ENCODE data around the gene CDC42EP1.
"Not testable (repeated sequence)": the region's sequence is repeated elsewhere in the genome, so short reads cannot be mapped to it uniquely, and the experiment has no call there.

CDC42EP1 gene

DNA sequence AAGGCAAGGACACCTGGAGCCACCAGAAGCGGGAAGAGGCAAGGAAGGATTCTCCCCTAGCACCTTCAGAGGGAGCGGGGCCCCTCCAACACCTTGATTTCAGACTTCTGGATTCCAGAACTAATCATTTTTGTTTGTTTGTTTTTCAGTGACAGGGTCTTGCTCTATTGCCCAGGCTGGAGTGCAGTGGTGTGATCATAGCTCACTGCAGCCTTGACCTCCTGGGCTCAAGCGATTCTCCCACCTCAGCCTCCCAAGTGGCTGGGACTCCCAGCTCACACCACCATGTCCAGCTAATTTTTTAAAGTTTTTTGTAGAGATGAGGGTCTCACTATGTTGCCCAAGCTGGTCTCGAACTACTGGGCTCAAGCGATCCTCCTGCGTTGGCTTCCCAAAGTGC lies 20.5 kb upstream of the CDC42EP1 start:
- not testable (repeated sequence) for H3K9me3 ChIP-seq (ENCODE audit: control insufficient read depth, insufficient read depth, low read length); H3K36me3 ChIP-seq (ENCODE audit: control insufficient read depth, insufficient read depth, low read length); H3K4me3 ChIP-seq (ENCODE audit: low read depth, low read length); H3K27me3 ChIP-seq (ENCODE audit: control insufficient read depth, insufficient read depth, low read length); H3K9ac ChIP-seq (ENCODE audit: low read depth, low read length); H3K4me1 ChIP-seq (ENCODE audit: control insufficient read depth, insufficient read depth, low read length)

DNA sequence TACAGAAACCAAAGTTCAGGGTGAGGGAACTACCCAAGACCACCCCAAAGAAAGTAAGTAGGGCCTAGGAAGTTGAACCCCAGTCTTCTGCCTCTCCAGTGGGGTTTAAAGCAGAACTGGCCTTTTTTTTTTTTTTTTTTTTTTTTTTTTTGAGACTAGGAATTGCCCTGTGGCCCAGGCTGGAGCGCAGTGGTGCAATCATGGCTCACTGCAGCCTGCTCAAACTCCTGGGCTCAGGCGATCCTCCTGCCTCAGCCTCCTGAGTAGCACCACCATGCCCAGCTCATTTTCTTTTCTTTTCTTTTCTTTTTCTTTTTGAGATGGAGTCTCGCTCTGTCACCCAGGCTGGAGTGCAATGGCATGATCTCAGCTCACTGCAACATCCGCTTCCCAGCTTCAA lies 17.9 kb upstream of the CDC42EP1 start:
- not testable (repeated sequence) for H3K27me3 ChIP-seq (ENCODE audit: control insufficient read depth, insufficient read depth, low read length); H3K36me3 ChIP-seq (ENCODE audit: control insufficient read depth, insufficient read depth, low read length); H3K9me3 ChIP-seq (ENCODE audit: control insufficient read depth, insufficient read depth, low read length); H3K4me1 ChIP-seq (ENCODE audit: control insufficient read depth, insufficient read depth, low read length); H3K4me3 ChIP-seq (ENCODE audit: low read depth, low read length); H3K9ac ChIP-seq (ENCODE audit: low read depth, low read length)

DNA sequence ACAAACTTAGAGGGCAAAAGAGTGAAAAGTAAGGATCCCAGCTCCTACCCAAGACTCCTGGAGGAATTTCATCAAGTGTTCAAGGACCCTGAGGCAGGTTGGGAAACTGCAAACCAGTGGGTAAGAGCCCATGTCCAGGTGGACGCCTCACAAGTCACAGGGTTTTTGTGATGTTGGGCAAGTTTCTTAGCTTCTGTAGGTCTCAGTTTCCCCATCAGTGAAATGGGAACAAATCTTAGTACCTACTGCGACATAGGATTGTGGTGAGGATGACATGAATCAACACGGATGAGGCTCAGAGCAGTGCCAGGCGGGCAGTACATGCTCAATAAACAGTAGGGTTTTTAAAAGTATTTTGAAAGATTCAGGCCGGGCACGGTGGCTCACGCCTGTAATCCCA lies 17.3 kb upstream of the CDC42EP1 start:
- Histone ChIP-seq H3K9me3 (ENCODE audit: control insufficient read depth, insufficient read depth, low read length) (no peaks in the 10 kb centered on the region), H3K36me3 (ENCODE audit: control insufficient read depth, insufficient read depth, low read length) (no peaks in the 10 kb centered on the region), H3K9ac (ENCODE audit: low read depth, low read length) (no peak overlapping the region), H3K27me3 (ENCODE audit: control insufficient read depth, insufficient read depth, low read length) (no peaks in the 10 kb centered on the region), H3K4me1 (ENCODE audit: control insufficient read depth, insufficient read depth, low read length) (peaks cover 5% of the 10 kb centered on the region), H3K4me3 (ENCODE audit: low read depth, low read length) (no peak overlapping the region)

DNA sequence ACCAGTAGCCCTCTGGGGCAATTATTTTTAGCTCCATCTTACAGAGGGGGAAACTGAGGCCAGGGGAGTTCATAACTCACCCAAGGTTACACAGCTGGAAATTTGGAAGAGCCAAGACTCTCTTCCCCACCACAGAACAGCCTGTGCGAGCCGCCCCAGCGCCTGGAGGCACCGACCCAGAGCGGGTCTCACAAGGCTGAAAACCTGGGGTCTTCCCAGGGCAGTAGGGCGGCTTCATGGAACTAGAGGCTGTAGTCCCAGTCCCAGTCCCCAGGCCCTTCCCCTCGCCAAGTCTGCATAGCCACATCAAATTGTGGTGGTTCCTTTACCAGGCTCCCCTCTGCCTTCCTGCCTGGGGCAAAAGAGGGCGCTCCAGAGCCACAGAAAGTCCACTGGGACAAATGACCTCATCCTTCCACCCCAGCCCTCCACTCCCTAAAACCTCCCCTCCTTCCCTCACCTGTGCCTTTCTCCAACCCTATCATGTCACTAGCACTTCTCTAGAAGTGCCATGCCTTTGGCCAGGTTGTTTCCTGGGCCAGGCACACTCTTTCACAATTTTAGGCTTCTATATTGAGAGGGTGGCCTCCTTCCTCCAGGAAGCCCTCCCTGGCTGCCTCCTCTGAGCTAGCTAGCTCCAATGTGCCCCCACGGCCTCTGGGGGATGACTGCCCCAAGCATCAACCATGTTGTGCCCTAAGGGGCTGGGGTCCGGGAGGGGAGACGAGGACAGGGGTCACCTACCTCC lies 15.2 kb upstream of the CDC42EP1 start:
- H3K4me3 ChIP-seq (ENCODE audit: low read depth, low read length): peak overlapping the region; percentile 37
- no peaks in the 10 kb centered on the region for H3K27me3 ChIP-seq (ENCODE audit: control insufficient read depth, insufficient read depth, low read length)
- no peaks in the 10 kb centered on the region for H3K36me3 ChIP-seq (ENCODE audit: control insufficient read depth, insufficient read depth, low read length)
- no peak overlapping the region for H3K9ac ChIP-seq (ENCODE audit: low read depth, low read length)
- H3K4me1 ChIP-seq (ENCODE audit: control insufficient read depth, insufficient read depth, low read length): peaks cover 3% of the 10 kb centered on the region
- H3K9me3 ChIP-seq (ENCODE audit: control insufficient read depth, insufficient read depth, low read length): no peaks in the 10 kb centered on the region

DNA sequence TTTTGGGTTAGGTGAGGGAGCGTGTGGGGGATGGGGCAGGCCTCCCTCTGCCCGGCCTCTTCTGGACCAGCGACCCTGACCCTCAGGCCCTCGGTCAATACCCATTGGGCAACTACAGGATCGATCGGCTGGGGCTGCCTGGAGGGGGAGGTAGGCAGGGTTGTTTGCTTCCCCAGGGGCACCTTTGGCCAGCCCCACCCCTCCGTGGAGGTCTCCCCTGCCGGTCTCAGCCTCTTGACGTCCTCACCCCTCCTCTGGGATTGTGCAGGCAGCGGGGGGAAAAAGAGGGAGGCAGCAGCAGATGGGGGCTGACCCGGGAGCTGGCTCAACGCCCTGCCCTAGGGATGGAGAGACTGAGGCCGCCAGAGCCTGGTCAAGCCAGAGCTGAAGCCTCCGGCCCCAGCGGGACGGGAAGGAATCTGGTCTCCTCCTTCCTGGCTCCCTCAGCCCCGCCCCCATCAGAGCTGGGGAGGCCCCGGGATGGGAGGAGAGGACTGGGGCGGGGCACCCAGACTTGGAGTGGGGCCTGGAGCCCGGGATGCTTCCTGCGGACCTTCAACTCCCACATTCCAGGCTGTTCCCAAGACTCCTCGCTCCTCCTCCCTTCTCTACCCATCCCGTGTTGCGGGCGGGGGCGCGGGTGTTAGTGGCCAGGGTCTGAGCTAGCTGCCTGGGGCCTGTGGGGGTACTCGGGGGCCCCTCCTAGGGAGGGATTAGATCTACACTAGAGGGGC lies 14.4 kb upstream of the CDC42EP1 start:
- Histone ChIP-seq H3K9me3 (ENCODE audit: control insufficient read depth, insufficient read depth, low read length) (no peaks in the 10 kb centered on the region), H3K36me3 (ENCODE audit: control insufficient read depth, insufficient read depth, low read length) (no peaks in the 10 kb centered on the region), H3K27me3 (ENCODE audit: control insufficient read depth, insufficient read depth, low read length) (no peaks in the 10 kb centered on the region), H3K4me1 (ENCODE audit: control insufficient read depth, insufficient read depth, low read length) (peaks cover 3% of the 10 kb centered on the region), H3K9ac (ENCODE audit: low read depth, low read length) (peak overlapping the region; percentile 32), H3K4me3 (ENCODE audit: low read depth, low read length) (peak overlapping the region; percentile 37)

DNA sequence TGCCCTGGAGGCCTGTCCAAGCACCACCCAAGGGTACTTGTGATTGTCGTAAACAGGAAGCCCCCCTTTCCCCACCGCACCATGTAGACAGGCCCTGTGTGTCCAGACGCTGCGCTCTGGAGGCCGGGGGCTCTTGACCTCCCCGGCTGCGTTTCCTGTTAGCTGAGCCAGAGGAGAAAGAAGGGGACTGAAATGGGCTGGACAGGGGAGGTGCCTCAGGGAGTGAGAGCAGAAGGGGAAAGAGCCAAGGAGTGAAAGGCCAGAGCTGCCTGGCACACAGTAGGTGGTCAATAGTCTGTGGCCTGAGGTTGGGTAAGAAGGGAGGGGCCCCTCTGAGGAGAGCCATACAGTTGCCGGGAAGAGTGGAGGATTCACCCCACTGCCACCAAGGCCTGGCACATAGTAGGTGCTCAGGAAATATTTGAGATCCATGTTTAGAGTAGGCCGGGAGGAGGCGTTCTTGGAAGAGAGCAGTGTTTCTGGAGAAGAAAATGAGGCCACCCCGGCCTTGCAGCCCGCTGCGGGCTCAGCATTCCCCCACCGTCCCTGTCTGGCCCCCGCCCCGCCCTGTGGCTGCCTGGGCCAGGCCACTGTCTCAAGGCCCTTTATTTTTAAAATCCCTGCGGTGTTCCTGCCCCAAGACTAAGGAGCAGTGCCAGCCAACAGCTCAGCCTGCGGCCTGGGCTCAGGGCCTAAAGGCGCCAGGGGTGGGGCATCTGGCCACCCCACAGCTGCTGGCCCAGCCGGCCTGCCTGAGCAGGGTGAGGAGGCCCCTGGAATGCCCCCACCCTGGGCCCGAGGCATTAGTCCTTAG lies 13.6 kb upstream of the CDC42EP1 start:
- Histone ChIP-seq H3K27me3 (ENCODE audit: control insufficient read depth, insufficient read depth, low read length) (no peaks in the 10 kb centered on the region), H3K36me3 (ENCODE audit: control insufficient read depth, insufficient read depth, low read length) (no peaks in the 10 kb centered on the region), H3K4me3 (ENCODE audit: low read depth, low read length) (peak overlapping the region; percentile 37), H3K9me3 (ENCODE audit: control insufficient read depth, insufficient read depth, low read length) (no peaks in the 10 kb centered on the region), H3K4me1 (ENCODE audit: control insufficient read depth, insufficient read depth, low read length) (peaks cover 3% of the 10 kb centered on the region), H3K9ac (ENCODE audit: low read depth, low read length) (no peak overlapping the region)

DNA sequence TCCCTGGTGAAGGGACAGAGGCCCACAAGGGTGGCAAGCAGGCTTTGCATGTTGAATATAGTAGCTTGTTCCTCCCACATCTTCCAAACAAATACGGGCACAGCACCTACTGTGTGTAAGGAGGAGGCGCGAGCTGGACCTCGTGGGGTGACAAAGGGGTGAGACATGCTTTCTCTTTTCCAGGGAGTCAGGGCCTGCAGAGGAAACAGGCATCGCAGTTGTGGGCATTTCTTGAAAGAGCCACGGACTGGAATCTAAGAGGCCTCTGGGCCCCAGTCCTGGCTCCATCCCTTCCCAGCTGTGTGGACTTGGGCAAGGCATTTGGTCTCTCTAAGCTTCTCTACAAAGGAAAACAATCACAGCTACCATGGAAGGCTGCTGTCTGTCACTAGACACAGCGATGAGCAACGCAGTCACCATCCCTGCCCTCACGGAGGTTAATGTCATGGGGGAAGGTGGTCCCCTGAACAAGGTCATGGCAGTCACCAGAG lies 13.0 kb upstream of the CDC42EP1 start:
- no peaks in the 10 kb centered on the region for H3K36me3 ChIP-seq (ENCODE audit: control insufficient read depth, insufficient read depth, low read length)
- no peaks in the 10 kb centered on the region for H3K27me3 ChIP-seq (ENCODE audit: control insufficient read depth, insufficient read depth, low read length)
- no peak overlapping the region for H3K4me3 ChIP-seq (ENCODE audit: low read depth, low read length)
- H3K9me3 ChIP-seq (ENCODE audit: control insufficient read depth, insufficient read depth, low read length): no peaks in the 10 kb centered on the region
- H3K9ac ChIP-seq (ENCODE audit: low read depth, low read length): no peak overlapping the region
- peaks cover 3% of the 10 kb centered on the region for H3K4me1 ChIP-seq (ENCODE audit: control insufficient read depth, insufficient read depth, low read length)

DNA sequence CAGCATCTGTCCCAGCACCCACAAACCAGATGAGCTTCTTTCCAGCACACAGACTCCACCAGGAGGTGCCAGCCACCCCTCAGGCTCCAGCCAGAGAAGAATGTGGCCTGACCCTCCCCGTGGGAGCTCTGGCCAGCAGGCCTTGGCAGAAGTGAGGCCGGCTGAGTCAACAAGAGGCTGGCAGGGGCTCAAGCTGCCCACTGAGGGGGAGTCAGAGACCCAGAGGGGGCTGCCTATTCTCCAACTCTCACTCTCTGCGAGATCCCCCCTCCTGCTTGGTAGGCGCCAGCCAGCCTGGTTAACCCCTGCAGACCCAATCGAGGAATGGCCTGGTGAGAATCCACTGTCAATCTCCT lies 10.6 kb upstream of the CDC42EP1 start:
- no peaks in the 10 kb centered on the region for H3K9me3 ChIP-seq (ENCODE audit: control insufficient read depth, insufficient read depth, low read length)
- H3K4me3 ChIP-seq (ENCODE audit: low read depth, low read length): no peak overlapping the region
- no peaks in the 10 kb centered on the region for H3K27me3 ChIP-seq (ENCODE audit: control insufficient read depth, insufficient read depth, low read length)
- H3K4me1 ChIP-seq (ENCODE audit: control insufficient read depth, insufficient read depth, low read length): peaks cover 7% of the 10 kb centered on the region
- H3K9ac ChIP-seq (ENCODE audit: low read depth, low read length): no peak overlapping the region
- H3K36me3 ChIP-seq (ENCODE audit: control insufficient read depth, insufficient read depth, low read length): no peaks in the 10 kb centered on the region

DNA sequence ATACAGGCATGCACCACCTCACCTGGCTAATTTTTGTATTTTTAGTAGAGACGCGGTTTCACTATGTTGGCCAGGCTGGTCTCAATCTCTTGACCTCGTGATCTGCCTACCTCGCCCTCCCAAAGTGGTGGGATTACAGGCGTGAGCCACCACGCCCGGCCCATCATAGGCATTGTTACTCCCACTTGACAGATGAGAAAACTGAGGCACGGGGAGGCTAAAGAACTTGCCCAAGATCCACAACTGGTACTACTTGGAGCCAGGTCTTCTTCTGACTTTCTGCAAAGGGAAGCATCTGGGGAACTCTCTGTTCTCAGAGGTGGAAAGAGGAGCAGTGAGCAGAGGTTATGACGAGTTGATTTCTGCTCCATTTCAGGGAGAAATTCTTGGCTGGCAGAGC lies 9.4 kb upstream of the CDC42EP1 start:
- not testable (repeated sequence) for H3K9me3 ChIP-seq (ENCODE audit: control insufficient read depth, insufficient read depth, low read length); H3K27me3 ChIP-seq (ENCODE audit: control insufficient read depth, insufficient read depth, low read length); H3K36me3 ChIP-seq (ENCODE audit: control insufficient read depth, insufficient read depth, low read length); H3K4me3 ChIP-seq (ENCODE audit: low read depth, low read length); H3K4me1 ChIP-seq (ENCODE audit: control insufficient read depth, insufficient read depth, low read length); H3K9ac ChIP-seq (ENCODE audit: low read depth, low read length)

DNA sequence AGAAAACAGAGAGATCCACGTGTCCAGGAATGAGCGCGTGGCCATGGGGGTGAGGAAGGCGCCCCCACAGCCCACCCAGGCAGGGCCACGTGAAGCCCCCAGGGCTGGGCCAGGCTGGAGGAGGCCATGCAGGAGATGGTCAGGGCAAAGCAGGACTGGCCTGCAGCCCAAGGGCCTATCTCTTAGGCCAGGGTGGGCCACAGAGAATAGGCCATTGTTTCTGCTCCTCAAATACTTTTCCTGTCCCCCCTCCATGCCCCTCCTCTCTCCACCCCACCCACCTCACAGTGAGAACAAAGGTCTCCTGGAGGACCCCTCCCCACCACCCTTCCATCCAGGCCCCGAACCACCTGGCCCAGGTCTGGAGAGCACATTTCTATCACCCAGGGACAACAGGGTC lies 8.3 kb upstream of the CDC42EP1 start:
- Histone ChIP-seq H3K9me3 (ENCODE audit: control insufficient read depth, insufficient read depth, low read length) (no peaks in the 10 kb centered on the region), H3K27me3 (ENCODE audit: control insufficient read depth, insufficient read depth, low read length) (peaks cover 10% of the 10 kb centered on the region), H3K4me1 (ENCODE audit: control insufficient read depth, insufficient read depth, low read length) (peaks cover 9% of the 10 kb centered on the region), H3K4me3 (ENCODE audit: low read depth, low read length) (no peak overlapping the region), H3K36me3 (ENCODE audit: control insufficient read depth, insufficient read depth, low read length) (no peaks in the 10 kb centered on the region), H3K9ac (ENCODE audit: low read depth, low read length) (peak overlapping the region; percentile 37)

DNA sequence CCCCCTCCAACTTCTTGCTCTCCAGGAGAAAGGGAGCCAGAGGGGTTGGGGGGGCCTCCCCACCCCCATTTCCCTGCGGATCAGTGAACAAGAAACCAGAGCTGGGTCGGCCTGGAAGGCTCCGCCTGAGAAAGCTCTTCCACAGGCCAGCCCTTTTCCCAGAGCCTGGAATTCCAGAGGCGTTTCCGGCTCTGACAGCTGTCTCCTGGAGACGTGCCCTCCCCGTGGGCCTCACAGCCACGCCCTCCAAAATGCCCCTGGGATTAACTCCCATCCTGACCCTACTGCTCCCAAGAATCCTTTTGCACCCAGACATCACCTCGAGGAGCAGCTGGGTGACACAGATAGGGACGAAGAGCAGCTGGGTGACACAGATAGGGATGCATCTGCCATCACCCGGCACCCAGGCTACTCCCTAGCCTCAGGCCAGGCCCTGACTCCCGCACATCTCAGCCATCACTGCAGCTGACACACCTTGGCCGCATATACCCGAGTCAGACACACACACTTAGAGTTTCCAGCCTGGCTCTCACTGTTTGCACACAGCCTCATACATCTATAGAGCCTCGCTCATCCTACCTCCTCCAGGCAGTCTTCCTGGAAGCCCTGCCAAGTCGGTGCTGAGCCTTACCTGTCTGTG lies 7.6 kb upstream of the CDC42EP1 start:
- Histone ChIP-seq H3K27me3 (ENCODE audit: control insufficient read depth, insufficient read depth, low read length) (peaks cover 17% of the 10 kb centered on the region), H3K4me1 (ENCODE audit: control insufficient read depth, insufficient read depth, low read length) (peaks cover 9% of the 10 kb centered on the region), H3K9me3 (ENCODE audit: control insufficient read depth, insufficient read depth, low read length) (no peaks in the 10 kb centered on the region), H3K36me3 (ENCODE audit: control insufficient read depth, insufficient read depth, low read length) (no peaks in the 10 kb centered on the region), H3K4me3 (ENCODE audit: low read depth, low read length) (no peak overlapping the region), H3K9ac (ENCODE audit: low read depth, low read length) (no peak overlapping the region)

All from iPS-15b (cell line).